GM18909 (cell line): ENCODE data around the gene PTPRG.

Experiments
- ATAC-seq: cut with Tn5 transposase; IDR thresholded peaks from one replicate; pipeline ENCODE4 v1.9.1; 2021; ENCODE audit warnings: mild to moderate bottlenecking; ENCODE audit not compliant: unreplicated experiment, poor library complexity

PTPRG gene

DNA sequence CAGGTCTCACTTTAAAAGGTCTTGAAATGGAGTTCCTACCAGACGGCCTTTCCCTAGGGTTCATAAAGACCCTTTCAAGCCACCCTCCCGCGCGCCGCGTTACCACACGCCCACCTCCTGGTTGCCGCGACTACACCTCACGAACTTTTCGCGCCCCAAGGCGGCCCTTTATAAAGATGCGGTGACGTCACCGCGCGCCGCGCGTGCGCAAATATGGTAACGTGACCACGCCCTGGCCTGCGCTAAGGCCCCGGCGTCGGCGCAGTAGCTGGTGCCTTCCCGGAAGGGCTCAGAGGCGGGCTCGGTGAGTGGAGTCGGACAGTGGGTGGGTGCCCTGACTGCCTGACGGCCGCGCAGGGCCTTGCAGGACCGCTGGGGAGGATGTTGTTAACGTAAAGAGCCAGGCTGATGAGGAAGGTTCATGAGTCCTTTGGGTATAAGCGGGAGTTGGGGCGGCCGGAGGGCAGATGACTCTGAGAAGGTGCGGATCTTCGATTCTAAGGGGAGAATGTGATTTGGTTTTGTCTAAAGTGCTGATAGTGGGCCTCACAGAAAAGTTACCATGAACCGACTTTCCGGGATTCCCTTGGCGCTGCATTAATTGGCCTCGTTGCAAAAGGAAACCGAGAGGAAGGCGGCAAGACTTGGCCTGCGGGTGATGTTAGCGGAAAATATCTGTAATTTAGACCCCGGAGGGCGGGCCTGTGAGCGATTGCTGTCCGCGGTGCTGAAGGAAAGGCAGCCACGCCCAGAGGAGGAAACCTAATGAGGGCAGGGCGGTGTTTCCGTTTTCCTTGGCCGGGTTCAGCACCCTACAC lies 757.6 kb downstream of the PTPRG start:
- ATAC-seq, result peak; percentile 99

DNA sequence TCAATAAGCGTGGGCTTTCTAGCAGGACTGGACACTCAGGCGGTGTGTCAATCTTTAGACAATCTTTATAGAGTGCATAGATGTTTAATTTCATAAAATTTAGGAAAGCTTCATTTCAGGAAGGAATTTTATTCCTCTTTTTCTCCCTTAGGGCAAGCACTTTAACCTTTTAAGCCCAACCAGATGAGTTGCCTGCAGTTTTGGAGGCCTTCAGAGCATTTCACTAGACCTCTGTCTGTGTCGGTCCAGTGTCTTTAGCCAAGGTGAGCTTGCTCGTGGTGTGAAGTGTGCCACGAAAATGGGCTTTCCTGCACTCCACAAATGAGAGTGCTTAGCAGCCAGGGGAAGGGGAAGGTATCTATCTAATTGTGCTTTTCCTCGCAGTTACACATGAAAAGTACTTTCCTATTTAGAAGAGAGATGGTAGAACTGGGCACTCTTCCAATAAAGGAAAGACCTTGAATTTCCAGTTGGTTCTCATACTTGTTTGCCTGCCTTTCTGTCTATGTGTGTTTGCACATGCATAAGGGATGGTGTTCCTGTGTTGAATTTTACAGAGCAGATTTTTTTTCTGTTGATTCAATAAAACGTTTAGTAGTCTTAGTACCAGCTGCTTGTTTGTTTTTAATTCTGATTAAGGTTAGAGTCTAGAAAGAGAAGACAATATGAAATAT lies 758.3 kb downstream of the PTPRG start:
- ATAC-seq, result no peak

GRCh38 chr3:62323241-62323640 lies 761.9 kb downstream of the PTPRG start:
- no peak for ATAC-seq

- no peak for ATAC-seq
Observed at GRCh38 chr3:62325896-62326295, 764.5 kb downstream of the PTPRG start.

GRCh38 chr3:62329971-62330370 lies 768.6 kb downstream of the PTPRG start:
- no peak for ATAC-seq

- ATAC-seq, result no peak
Observed at GRCh38 chr3:62332017-62332416, 770.6 kb downstream of the PTPRG start.

DNA sequence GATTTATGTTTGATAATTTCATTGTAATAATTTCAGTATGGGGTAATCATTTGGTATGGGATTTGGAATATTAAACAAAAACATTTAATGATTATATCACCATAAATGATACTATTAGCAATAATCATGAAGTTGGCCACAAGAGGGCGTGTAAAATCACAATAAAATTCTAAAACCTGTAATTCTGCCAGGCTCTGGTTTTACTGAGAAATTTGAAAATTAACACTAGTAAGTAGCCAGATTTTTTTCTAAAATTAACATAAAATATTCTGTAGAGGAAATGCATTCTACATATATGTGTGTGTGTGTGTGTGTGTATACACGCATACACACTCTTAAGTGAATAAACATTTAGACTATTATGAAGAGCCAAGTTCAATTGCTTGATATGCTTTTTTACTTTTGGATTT lies 771.5 kb downstream of the PTPRG start:
- no peak for ATAC-seq

DNA sequence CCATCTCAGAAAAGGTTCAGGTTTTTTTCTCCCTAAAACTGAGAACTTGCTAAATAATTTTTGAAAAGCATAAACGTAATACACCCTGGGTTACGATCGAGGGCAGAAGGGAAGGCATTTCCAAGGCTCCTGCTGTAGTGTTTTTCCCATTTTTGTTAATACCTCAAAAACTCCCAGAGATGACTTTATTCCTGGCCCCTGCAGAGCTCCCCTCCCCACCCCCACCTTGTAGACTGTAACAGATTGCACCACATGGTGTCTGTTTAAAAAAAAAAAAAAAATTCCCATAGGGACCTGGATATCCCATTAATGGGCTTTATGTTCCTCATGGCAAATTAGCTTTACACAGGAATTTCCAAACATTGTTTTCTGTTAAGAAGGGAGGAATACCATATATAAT lies 773.8 kb downstream of the PTPRG start:
- ATAC-seq, result no peak

DNA sequence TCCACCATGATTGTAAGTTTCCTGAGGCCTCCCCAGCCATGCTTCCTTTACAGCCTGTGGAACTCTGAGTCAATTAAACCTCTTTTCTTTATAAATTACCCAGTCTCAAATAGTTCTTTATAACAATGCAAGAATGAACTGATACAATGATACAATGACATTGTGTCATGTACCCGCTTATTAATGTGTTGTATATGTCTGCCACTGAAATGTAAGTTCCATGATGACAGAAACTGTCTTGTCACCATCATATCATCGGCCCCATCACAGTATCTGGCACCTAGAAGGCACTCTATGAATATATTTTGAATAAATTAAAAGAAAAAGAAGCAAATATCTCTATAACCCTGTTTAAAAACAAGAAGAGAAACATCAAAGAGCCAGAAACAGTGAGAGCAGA lies 782.4 kb downstream of the PTPRG start:
- ATAC-seq, result no peak
